HCT116 (cell line): ENCODE data around the gene EDDM13. TPM values are rescaled to one million over a fixed set of nuclear protein-coding genes. Genes with fewer than 3 reads are reported as not detected.

Experiments
- ATAC-seq: fragments of 200-7000 bp; cut with Tn5 transposase; 2 replicates; pipeline ENCODE4 v1.9.1; 2020; ENCODE audit warnings: mild to moderate bottlenecking, moderate library complexity
- Bru-seq: library from RNA; stranded (reverse); fragments of 400-500 nt; gene quantifications from one replicate; lab custom pipeline; 2021; lab: Mats Ljungman, UMichigan
- BruChase-seq, 2 experiments: library from RNA; stranded (reverse); fragments of 400-500 nt; gene quantifications; one replicate each; lab custom pipeline; 2021; lab: Mats Ljungman, UMichigan
- BruUV-seq: library from RNA; stranded (reverse); fragments of 400-500 nt; replicated peaks from 2 replicates; lab custom pipeline; 2021; lab: Mats Ljungman, UMichigan
- CTCF ChIA-PET: fragments of 300-600 bp; sonication (Branson Sonifier 250); formaldehyde crosslinking; loops from one replicate; lab custom pipeline; 2021; ENCODE audit warnings: antibody characterized with exemption; lab: Charles Lee
- POLR2A ChIA-PET: fragments of 300-600, 350-600 bp; sonication (Branson Sonifier 250); formaldehyde crosslinking; loops from one replicate; lab custom pipeline; 2021; ENCODE audit warnings: antibody characterized with exemption; lab: Charles Lee
- RAD21 ChIA-PET, 2 experiments: fragments of 300-600 bp; sonication (Branson Sonifier 250); formaldehyde crosslinking; loops; one replicate each; lab custom pipeline; 2023; ENCODE audit warnings: low total read pairs in 2 of 2; ENCODE audit not compliant: uncharacterized antibody in 2 of 2, unreplicated experiment in 2 of 2, low non-redundant PET in 1 of 2; lab: Charles Lee
- DNase-seq: peaks from one replicate; pipeline ENCODE4 v3.0.0-alpha.2; 2010; ENCODE audit warnings: low read depth, low spot score
- H2AFZ ChIP-seq: fragments of 200-600 bp; shearing (Covaris generic), sonication (generic); 2 replicates; pipeline ENCODE4 v1.6.1; 2017; ENCODE audit warnings: low read depth, mixed run types, mixed read lengths, antibody characterized with exemption, low read length; ENCODE audit not compliant: poor library complexity, severe bottlenecking
- H3K27ac ChIP-seq: 2 replicates; pipeline ENCODE4 v1.5.1; 2012; ENCODE audit warnings: low read depth, low read length
- H3K27me3 ChIP-seq: fragments of 200-600 bp; sonication (generic); 2 replicates; pipeline ENCODE4 v1.6.1; 2016; ENCODE audit warnings: mixed run types, low read length, mixed read lengths; ENCODE audit not compliant: insufficient read depth
- H3K36me3 ChIP-seq, 2 experiments: fragments of 200-500 bp in 1 of 2; fragments of 200-600 bp in 1 of 2; sonication (Bioruptor generic) in 1 of 2; sonication (generic) in 1 of 2; 2 replicates each; pipeline versions ENCODE4 v1.5.1 to v1.6.1; 2014 to 2016; ENCODE audit warnings: low read length in 2 of 2, inconsistent platforms in 1 of 2, mixed read lengths in 1 of 2, mixed run types in 1 of 2; ENCODE audit not compliant: insufficient read depth in 2 of 2, control insufficient read depth in 1 of 2
- H3K4me1 ChIP-seq, 2 experiments: fragments of 200-600 bp in 1 of 2; sonication (generic) in 1 of 2; 2 replicates each; pipeline versions ENCODE4 v1.5.1 to v1.6.1; 2012 to 2017; ENCODE audit warnings: low read length in 2 of 2, inconsistent platforms in 1 of 2, mild to moderate bottlenecking in 1 of 2, mixed read lengths in 1 of 2, mixed run types in 1 of 2, moderate library complexity in 1 of 2; ENCODE audit not compliant: insufficient read depth in 2 of 2, control insufficient read depth in 1 of 2
- H3K4me2 ChIP-seq: fragments of 200-600 bp; sonication (generic); 2 replicates; pipeline ENCODE4 v1.6.1; 2017; ENCODE audit warnings: mixed run types, low read length, mixed read lengths
- H3K4me3 ChIP-seq, 2 experiments: fragments of 200-600 bp in 1 of 2; sonication (generic) in 1 of 2; replicated peaks in 1 of 2; 2 replicates each; pipeline ENCODE4 v1.5.1; 2011 to 2016; ENCODE audit warnings: low read length in 2 of 2, control low read depth in 1 of 2, low read depth in 1 of 2, mild to moderate bottlenecking in 1 of 2, mixed read lengths in 1 of 2, mixed run types in 1 of 2
- H3K79me2 ChIP-seq: fragments of 200-600 bp; sonication (generic); 2 replicates; pipeline ENCODE4 v1.6.1; 2017; ENCODE audit warnings: mild to moderate bottlenecking, mixed run types, low read length, moderate library complexity, mixed read lengths; ENCODE audit not compliant: insufficient read depth
- H3K9ac ChIP-seq: fragments of 200-600 bp; sonication (generic); 2 replicates; pipeline ENCODE4 v1.6.1; 2016; ENCODE audit warnings: low read length, mixed read lengths
- H3K9me2 ChIP-seq: fragments of 200-600 bp; sonication (generic), shearing (Covaris generic); 2 replicates; pipeline ENCODE4 v1.6.1; 2017; ENCODE audit warnings: mixed run types, mild to moderate bottlenecking, moderate library complexity; ENCODE audit not compliant: insufficient read depth
- H3K9me3 ChIP-seq, 2 experiments: fragments of 200-500 bp in 1 of 2; fragments of 200-600 bp in 1 of 2; sonication (Bioruptor generic) in 1 of 2; sonication (generic) in 1 of 2; 2 replicates each; pipeline ENCODE4 v1.6.1; 2014 to 2017; ENCODE audit warnings: low read length in 2 of 2, mixed read lengths in 2 of 2, inconsistent platforms in 1 of 2, low read depth in 1 of 2, mild to moderate bottlenecking in 1 of 2, mixed run types in 1 of 2, moderate library complexity in 1 of 2; ENCODE audit not compliant: control insufficient read depth in 1 of 2, insufficient read depth in 1 of 2
- H4K20me1 ChIP-seq: fragments of 200-600 bp; sonication (generic), shearing (Covaris generic); 2 replicates; pipeline ENCODE4 v1.6.1; 2017; ENCODE audit warnings: mixed run types, mild to moderate bottlenecking, moderate library complexity; ENCODE audit not compliant: insufficient read depth
- CBX3 ChIP-seq: IDR thresholded peaks from 2 replicates; pipeline ENCODE4 v1.6.1; 2012; ENCODE audit warnings: low read depth
- CEBPB ChIP-seq: IDR thresholded peaks from 2 replicates; pipeline ENCODE4 v1.6.1; 2012; ENCODE audit warnings: low read depth
- EGR1 ChIP-seq: IDR thresholded peaks from 2 replicates; pipeline ENCODE4 v1.6.1; 2012; ENCODE audit warnings: low read depth
- ELF1 ChIP-seq: IDR thresholded peaks from 2 replicates; pipeline ENCODE4 v1.6.1; 2012; ENCODE audit warnings: low read depth, borderline replicate concordance
- EZH2phosphoT487 ChIP-seq: fragments of 200-600 bp; IDR thresholded peaks from 2 replicates; pipeline ENCODE4 v1.6.1; 2018; ENCODE audit warnings: antibody characterized with exemption, borderline replicate concordance
- POLR2A ChIP-seq: IDR thresholded peaks from 2 replicates; pipeline ENCODE4 v1.7.0; 2011; ENCODE audit warnings: borderline replicate concordance; ENCODE audit not compliant: insufficient read depth, insufficient read length; ENCODE audit errors: extremely low read depth
- POLR2AphosphoS5 ChIP-seq: IDR thresholded peaks from 2 replicates; pipeline ENCODE4 v1.6.1; 2011; ENCODE audit warnings: mild to moderate bottlenecking, low read depth, low read length, moderate library complexity
- RAD21 ChIP-seq: IDR thresholded peaks from 2 replicates; pipeline ENCODE4 v1.6.1; 2012; ENCODE audit warnings: low read depth, mild to moderate bottlenecking
- SP1 ChIP-seq: IDR thresholded peaks from 2 replicates; pipeline ENCODE4 v1.6.1; 2012; ENCODE audit warnings: low read depth
- SRF ChIP-seq: IDR thresholded peaks from 2 replicates; pipeline ENCODE4 v1.6.1; 2012; ENCODE audit warnings: low read depth
- TCF7L2 ChIP-seq: IDR thresholded peaks from 2 replicates; pipeline ENCODE4 v1.7.0; 2011; ENCODE audit warnings: borderline replicate concordance, inconsistent platforms; ENCODE audit not compliant: insufficient read depth, insufficient read length; ENCODE audit errors: extremely low read depth
- YY1 ChIP-seq: IDR thresholded peaks from 2 replicates; pipeline ENCODE4 v1.6.1; 2011; ENCODE audit warnings: low read length, low read depth, moderate library complexity, mild to moderate bottlenecking; ENCODE audit not compliant: insufficient replicate concordance; ENCODE audit errors: extremely low read depth
- ZFX ChIP-seq: fragments of 450-650 bp; IDR thresholded peaks from 2 replicates; pipeline ENCODE4 v1.6.1; 2017
- intact Hi-C: fragments of 100-400 bp; cut with micrococcal nuclease; formaldehyde crosslinking; loops from 2 replicates; pipeline ENCODE4 v1.10.0; 2022
- long read RNA-seq: library from polyadenylated mRNA; unstranded; transcript quantifications from one replicate; pipeline ENCODE4 v2.0.0, GENCODE V29; 2021; ENCODE audit not compliant: unreplicated experiment
- polyA plus RNA-seq: library from polyadenylated mRNA; unstranded; fragments of >200 nt; gene quantifications from 2 replicates; pipeline ENCODE4 v1.2.1, GENCODE V29; 2012; ENCODE audit warnings: missing spikeins
- total RNA-seq: library from RNA; stranded (reverse); gene quantifications from one replicate; pipeline ENCODE4 v1.2.1, GENCODE V29; 2021; ENCODE audit not compliant: unreplicated experiment
- TF ChIP-seq, protein P1 (sequence below): IDR thresholded peaks from 2 replicates; pipeline ENCODE4 v1.6.1; 2012
- TF ChIP-seq, protein P2 (sequence below): IDR thresholded peaks from 2 replicates; pipeline ENCODE4 v1.6.1; 2011; ENCODE audit warnings: mild to moderate bottlenecking, low read length, moderate library complexity; ENCODE audit not compliant: insufficient replicate concordance; ENCODE audit errors: extremely low read depth
- TF ChIP-seq, protein P3 (sequence below): IDR thresholded peaks from 2 replicates; pipeline ENCODE4 v1.6.1; 2012; ENCODE audit warnings: low read depth

EDDM13 gene, protein sequence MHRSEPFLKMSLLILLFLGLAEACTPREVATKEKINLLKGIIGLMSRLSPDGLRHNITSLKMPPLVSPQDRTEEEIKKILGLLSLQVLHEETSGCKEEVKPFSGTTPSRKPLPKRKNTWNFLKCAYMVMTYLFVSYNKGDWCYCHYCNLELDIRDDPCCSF
- not detected for total RNA-seq
- polyA plus RNA-seq: not detected in 2 replicates
- not detected for Bru-seq, nascent RNA
- not detected for BruChase-seq, experiment 1, labeled RNA remaining after a 6-hour chase
- not detected for BruChase-seq, experiment 2, labeled RNA remaining after a 2-hour chase
- long read RNA-seq: 0 reads

DNA sequence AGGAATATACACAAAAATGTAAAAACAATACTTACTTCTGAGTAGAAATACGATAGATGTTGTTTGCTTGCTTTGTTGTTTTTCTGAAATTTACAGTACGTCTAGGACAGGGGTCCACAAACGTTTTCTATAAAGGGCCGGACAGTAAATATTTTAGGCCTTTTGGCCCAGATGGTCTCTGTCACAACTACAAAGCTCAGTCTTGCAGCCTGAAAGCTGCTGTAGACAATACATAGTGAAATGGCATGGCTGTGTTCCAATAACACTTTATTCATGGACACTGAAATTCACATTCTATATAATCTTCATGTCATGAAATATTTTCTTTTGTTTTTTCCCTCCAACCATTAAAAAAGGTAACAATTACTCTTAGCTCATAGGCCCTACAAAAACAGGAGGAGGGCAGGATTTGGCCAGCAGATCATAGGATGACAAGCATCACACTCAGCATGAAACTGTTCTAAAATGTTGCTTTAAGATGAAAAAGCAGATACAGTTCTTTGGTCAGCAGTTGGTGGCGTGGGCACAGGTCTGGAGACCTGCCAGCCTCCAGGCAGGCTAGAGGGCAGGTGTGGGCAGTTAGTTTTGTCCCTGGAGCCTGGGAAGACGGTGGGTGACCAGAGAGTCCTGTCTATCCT is at the start of gene EDDM13:
TSS of gene EDDM13 (plus strand) at position 588 of the 638 bp plus-strand sequence. CDS start 87 bp downstream, outside the sequence.
- Histone ChIP-seq H3K9me2 (no peaks in the 10 kb centered on the region), H3K9ac (no peak within 1 kb of the TSS), H3K79me2 (no peaks in the 10 kb centered on the region), H2AFZ (no peak within 1 kb of the TSS), H3K27ac (no peak within 1 kb of the TSS), H3K9me3 (no peaks in the 10 kb centered on the region), H3K4me1 (no peaks in the 10 kb centered on the region), H3K36me3 (no peaks in the 10 kb centered on the region), H4K20me1 (no peaks in the 10 kb centered on the region), H3K27me3 (no peaks in the 10 kb centered on the region), H3K4me3 (no peak within 1 kb of the TSS), H3K4me2 (no peak within 1 kb of the TSS)
- ATAC-seq (no peak), DNase-seq (no peak)
- no TSS peak for BruUV-seq
- RAD21 ChIA-PET: no interaction called here
- CTCF ChIA-PET: interaction anchor here (1.0 to 1.8 kb wide), 2 partner anchors 19 kb away, joined by 3 to 5 read pairs; no protein-coding TSS in a partner anchor
- intact Hi-C loops: no loop called here
- POLR2A ChIA-PET: no interaction called here
- TF ChIP-seq SP1 (no peak), ELF1 (no peak), EZH2phosphoT487 (no peak), RAD21 (no peak), EGR1 (no peak), CBX3 (no peak), YY1 (no peak), ZFX (no peak), CEBPB (no peak), POLR2AphosphoS5 (no peak), TCF7L2 (no peak), POLR2A (no peak), SRF (no peak)
- TF ChIP-seq, protein P1, sequence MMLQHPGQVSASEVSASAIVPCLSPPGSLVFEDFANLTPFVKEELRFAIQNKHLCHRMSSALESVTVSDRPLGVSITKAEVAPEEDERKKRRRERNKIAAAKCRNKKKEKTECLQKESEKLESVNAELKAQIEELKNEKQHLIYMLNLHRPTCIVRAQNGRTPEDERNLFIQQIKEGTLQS: no peak
- TF ChIP-seq, protein P2, sequence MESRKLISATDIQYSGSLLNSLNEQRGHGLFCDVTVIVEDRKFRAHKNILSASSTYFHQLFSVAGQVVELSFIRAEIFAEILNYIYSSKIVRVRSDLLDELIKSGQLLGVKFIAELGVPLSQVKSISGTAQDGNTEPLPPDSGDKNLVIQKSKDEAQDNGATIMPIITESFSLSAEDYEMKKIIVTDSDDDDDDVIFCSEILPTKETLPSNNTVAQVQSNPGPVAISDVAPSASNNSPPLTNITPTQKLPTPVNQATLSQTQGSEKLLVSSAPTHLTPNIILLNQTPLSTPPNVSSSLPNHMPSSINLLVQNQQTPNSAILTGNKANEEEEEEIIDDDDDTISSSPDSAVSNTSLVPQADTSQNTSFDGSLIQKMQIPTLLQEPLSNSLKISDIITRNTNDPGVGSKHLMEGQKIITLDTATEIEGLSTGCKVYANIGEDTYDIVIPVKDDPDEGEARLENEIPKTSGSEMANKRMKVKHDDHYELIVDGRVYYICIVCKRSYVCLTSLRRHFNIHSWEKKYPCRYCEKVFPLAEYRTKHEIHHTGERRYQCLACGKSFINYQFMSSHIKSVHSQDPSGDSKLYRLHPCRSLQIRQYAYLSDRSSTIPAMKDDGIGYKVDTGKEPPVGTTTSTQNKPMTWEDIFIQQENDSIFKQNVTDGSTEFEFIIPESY: no peak
- TF ChIP-seq, protein P3, sequence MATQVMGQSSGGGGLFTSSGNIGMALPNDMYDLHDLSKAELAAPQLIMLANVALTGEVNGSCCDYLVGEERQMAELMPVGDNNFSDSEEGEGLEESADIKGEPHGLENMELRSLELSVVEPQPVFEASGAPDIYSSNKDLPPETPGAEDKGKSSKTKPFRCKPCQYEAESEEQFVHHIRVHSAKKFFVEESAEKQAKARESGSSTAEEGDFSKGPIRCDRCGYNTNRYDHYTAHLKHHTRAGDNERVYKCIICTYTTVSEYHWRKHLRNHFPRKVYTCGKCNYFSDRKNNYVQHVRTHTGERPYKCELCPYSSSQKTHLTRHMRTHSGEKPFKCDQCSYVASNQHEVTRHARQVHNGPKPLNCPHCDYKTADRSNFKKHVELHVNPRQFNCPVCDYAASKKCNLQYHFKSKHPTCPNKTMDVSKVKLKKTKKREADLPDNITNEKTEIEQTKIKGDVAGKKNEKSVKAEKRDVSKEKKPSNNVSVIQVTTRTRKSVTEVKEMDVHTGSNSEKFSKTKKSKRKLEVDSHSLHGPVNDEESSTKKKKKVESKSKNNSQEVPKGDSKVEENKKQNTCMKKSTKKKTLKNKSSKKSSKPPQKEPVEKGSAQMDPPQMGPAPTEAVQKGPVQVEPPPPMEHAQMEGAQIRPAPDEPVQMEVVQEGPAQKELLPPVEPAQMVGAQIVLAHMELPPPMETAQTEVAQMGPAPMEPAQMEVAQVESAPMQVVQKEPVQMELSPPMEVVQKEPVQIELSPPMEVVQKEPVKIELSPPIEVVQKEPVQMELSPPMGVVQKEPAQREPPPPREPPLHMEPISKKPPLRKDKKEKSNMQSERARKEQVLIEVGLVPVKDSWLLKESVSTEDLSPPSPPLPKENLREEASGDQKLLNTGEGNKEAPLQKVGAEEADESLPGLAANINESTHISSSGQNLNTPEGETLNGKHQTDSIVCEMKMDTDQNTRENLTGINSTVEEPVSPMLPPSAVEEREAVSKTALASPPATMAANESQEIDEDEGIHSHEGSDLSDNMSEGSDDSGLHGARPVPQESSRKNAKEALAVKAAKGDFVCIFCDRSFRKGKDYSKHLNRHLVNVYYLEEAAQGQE: no peak
